PFSK-1 (cell line): ENCODE data around the gene IL1RAPL2.

Experiments
- SIN3A ChIP-seq: IDR thresholded peaks from 2 replicates; pipeline ENCODE4 v1.6.1; 2012; ENCODE audit warnings: mild to moderate bottlenecking, low read length, moderate library complexity, borderline replicate concordance; ENCODE audit not compliant: insufficient read depth
- TAF1 ChIP-seq: IDR thresholded peaks from 2 replicates; pipeline ENCODE4 v1.6.1; 2012; ENCODE audit warnings: low read length, control low read depth, borderline replicate concordance; ENCODE audit not compliant: insufficient read depth
- TF ChIP-seq, protein P1 (sequence below), 2 experiments: IDR thresholded peaks; 2 replicates each; pipeline versions ENCODE4 v1.6.1 to v1.8.0; 2011 to 2012; ENCODE audit warnings: low read depth in 2 of 2, low read length in 2 of 2, control low read depth in 1 of 2, inconsistent platforms in 1 of 2, mild to moderate bottlenecking in 1 of 2, moderate library complexity in 1 of 2; ENCODE audit not compliant: insufficient read depth in 1 of 2

DNA sequence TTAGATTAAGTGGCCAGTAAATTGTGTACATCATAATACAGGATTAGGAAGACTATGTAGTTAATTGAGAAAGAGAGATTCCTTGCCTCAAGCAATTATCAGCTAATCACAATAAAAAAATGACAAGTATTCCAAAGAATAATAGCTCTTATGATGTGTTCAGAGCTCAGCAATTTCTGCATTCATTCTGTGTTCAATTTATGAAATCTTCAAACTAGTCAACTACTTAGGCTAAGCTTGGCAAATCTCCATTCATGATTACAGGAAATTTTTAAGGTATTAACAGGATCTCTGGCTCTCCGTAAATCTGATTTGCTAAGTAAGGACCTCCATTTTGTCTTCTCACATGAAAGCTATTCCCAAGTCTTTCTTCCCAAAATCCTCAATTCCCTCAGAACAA is 911.4 kb downstream of the IL1RAPL2 start:
- TF ChIP-seq SIN3A: no peak
- TF ChIP-seq TAF1: no peak
- TF ChIP-seq, protein P1, sequence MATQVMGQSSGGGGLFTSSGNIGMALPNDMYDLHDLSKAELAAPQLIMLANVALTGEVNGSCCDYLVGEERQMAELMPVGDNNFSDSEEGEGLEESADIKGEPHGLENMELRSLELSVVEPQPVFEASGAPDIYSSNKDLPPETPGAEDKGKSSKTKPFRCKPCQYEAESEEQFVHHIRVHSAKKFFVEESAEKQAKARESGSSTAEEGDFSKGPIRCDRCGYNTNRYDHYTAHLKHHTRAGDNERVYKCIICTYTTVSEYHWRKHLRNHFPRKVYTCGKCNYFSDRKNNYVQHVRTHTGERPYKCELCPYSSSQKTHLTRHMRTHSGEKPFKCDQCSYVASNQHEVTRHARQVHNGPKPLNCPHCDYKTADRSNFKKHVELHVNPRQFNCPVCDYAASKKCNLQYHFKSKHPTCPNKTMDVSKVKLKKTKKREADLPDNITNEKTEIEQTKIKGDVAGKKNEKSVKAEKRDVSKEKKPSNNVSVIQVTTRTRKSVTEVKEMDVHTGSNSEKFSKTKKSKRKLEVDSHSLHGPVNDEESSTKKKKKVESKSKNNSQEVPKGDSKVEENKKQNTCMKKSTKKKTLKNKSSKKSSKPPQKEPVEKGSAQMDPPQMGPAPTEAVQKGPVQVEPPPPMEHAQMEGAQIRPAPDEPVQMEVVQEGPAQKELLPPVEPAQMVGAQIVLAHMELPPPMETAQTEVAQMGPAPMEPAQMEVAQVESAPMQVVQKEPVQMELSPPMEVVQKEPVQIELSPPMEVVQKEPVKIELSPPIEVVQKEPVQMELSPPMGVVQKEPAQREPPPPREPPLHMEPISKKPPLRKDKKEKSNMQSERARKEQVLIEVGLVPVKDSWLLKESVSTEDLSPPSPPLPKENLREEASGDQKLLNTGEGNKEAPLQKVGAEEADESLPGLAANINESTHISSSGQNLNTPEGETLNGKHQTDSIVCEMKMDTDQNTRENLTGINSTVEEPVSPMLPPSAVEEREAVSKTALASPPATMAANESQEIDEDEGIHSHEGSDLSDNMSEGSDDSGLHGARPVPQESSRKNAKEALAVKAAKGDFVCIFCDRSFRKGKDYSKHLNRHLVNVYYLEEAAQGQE (IDR thresholded peaks at IDR 0.05; ENCODE audit: insufficient read depth in 1 of 2, low read depth in 2 of 2, low read length in 2 of 2): no peak
